Activated T-helper 2 cell treated with anti-CD3 and anti-CD28 coated beads, Interferon-gamma antibody, Interleukin-2, Interleukin-4, amounts not matched to agents 10 μg/mL and 5 μg/mL and 100 μg/mL, durations not matched to agents 14 hours and 24 hours and 36 hours (primary cell): ENCODE results near the gene DNAJA2. TPM values are rescaled to one million over a fixed set of nuclear protein-coding genes. Genes with fewer than 3 reads are reported as not detected.
"Not testable (repeated sequence)": the region's sequence is repeated elsewhere in the genome, so short reads cannot be mapped to it uniquely, and the experiment has no call there.

Source experiments
- DNase-seq: peaks from one replicate; pipeline ENCODE4 v3.0.0; 2021; ENCODE audit warnings: low spot score
- H3K27ac Mint-ChIP-seq: one replicate; pipeline ENCODE4 v1.8.0; 2021; ENCODE audit warnings: mixed read lengths
- H3K27me3 Mint-ChIP-seq: one replicate; pipeline ENCODE4 v1.8.0; 2021; ENCODE audit warnings: low read depth, mixed read lengths
- H3K36me3 Mint-ChIP-seq: one replicate; pipeline ENCODE4 v1.8.0; 2021; ENCODE audit warnings: low read depth, mixed read lengths
- H3K4me1 Mint-ChIP-seq: one replicate; pipeline ENCODE4 v1.8.0; 2021; ENCODE audit warnings: low read depth, mixed read lengths
- H3K4me3 Mint-ChIP-seq: one replicate; pipeline ENCODE4 v1.8.0; 2021; ENCODE audit warnings: low read depth, mild to moderate bottlenecking, moderate library complexity, mixed read lengths
- H3K9me3 Mint-ChIP-seq: one replicate; pipeline ENCODE4 v1.8.0; 2021; ENCODE audit warnings: mixed read lengths
- intact Hi-C: fragments of 100-400 bp; cut with micrococcal nuclease; formaldehyde crosslinking; loops from one replicate; pipeline ENCODE4 v1.15.1; 2023
- total RNA-seq: library from RNA; stranded (reverse); gene quantifications from 2 replicates; pipeline ENCODE4 v1.2.3, GENCODE V29; 2022

Gene DNAJA2
- total RNA-seq, 1 donor from 2014 or later: 74.4 TPM

DNA sequence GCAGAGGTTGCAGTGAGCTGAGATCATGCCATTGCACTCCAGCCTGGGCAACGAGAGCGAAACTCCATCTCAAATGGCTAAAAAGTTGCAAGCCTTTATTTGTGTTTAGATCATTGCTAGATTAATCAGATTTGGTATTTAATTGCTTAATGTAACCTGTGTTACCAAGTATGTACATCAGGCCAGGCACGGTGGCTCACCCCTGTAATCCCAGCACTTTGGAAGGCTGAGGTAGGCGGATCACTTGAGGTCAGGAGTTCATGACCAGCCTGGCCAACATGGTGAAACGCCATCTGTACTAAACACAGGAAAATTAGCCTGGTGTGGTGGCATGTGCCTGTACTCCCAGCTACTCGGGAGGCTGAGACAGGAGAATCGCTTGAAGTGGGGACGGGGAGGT is 28.8 kb downstream of the DNAJA2 start:
- not testable (repeated sequence) for DNase-seq, H3K27ac Mint-ChIP-seq, H3K27me3 Mint-ChIP-seq, H3K9me3 Mint-ChIP-seq, H3K4me3 Mint-ChIP-seq, H3K36me3 Mint-ChIP-seq
- intact Hi-C loops: loop anchor here (5.0 kb wide), 1 partner anchor 198 kb away; the partner anchor contains the start of gene NETO2
- peaks cover 14% of the 10 kb centered on the region for H3K4me1 Mint-ChIP-seq

DNA sequence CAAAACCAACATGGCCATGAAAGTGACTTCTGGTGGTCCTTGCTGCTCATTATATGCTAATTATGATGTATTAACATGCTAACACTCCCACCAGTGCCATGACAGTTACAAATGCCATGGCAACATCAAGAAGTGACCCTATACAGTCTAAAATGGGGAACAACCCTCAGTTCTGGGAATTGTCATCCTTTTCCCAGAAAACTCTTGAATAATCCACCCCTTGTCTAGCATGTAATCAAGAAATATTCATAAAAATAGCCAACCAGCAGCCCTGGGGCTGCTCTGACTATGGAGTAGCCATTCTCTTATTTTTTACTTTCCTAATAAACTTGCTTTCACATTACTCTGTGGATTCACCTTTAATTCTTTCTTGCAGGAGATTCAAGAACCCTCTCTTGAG is 35.9 kb downstream of the DNAJA2 start:
- Mint-ChIP-seq H3K9me3 (no peaks in the 10 kb centered on the region), H3K27me3 (no peaks in the 10 kb centered on the region), H3K4me1 (peaks cover 2% of the 10 kb centered on the region), H3K36me3 (no peaks in the 10 kb centered on the region), H3K4me3 (no peak overlapping the region), H3K27ac (no peak overlapping the region)
- DNase-seq: no peak
- intact Hi-C loops: no loop called here

DNA sequence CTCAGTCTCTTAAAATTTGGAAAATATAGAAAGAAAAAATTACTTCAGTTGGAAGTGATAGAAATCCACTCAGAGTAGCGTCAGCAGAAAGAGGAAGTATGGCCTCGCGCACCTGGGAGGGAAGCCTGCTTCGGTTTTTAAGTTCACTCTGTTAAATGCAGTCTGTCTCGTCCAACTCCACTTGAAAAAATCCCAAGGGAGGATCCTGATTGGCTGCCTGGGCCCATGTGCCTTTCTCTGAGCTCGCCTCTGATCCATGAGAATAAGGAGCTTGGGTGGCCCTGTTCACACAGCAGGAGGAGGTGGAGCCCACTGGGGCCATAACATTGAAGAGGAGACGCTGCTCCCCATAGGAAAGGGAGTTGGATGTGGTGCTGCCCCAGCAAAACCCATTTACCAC is 40.7 kb downstream of the DNAJA2 start:
- Mint-ChIP-seq H3K4me3 (no peak overlapping the region), H3K27ac (no peak overlapping the region), H3K27me3 (no peaks in the 10 kb centered on the region), H3K9me3 (no peaks in the 10 kb centered on the region), H3K4me1 (no peaks in the 10 kb centered on the region), H3K36me3 (peaks cover 4% of the 10 kb centered on the region)
- no peak for DNase-seq
- intact Hi-C loops: loop anchor here (5.0 kb wide), 1 partner anchor 261 kb away; no protein-coding TSS in a partner anchor

DNA sequence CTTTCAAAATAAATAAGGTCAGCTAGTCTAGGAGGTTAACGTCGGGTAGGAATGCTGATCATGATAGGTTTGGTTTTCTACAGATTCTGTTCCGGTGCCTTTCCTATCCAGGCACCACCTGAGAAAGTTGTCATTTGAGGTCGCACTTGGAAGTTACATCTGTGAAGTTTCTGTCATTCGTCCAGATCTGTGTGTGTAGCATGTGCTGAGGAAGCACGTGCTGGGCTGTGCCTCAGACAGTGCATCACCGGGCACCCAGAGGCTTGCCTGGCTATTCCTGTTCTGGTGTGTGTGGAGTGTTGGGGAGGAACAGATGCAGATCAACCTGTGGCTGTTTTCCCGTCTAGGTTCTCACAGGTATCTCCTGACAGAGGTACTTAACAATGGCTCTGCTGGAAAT is 42.6 kb downstream of the DNAJA2 start:
- no peaks in the 10 kb centered on the region for H3K27me3 Mint-ChIP-seq
- DNase-seq: no peak
- no peaks in the 10 kb centered on the region for H3K9me3 Mint-ChIP-seq
- no peak overlapping the region for H3K4me3 Mint-ChIP-seq
- peaks cover 10% of the 10 kb centered on the region for H3K36me3 Mint-ChIP-seq
- H3K27ac Mint-ChIP-seq: no peak overlapping the region
- no peaks in the 10 kb centered on the region for H3K4me1 Mint-ChIP-seq
- intact Hi-C loops: loop anchor here (5.0 kb wide), 1 partner anchor 259 kb away; no protein-coding TSS in a partner anchor

DNA sequence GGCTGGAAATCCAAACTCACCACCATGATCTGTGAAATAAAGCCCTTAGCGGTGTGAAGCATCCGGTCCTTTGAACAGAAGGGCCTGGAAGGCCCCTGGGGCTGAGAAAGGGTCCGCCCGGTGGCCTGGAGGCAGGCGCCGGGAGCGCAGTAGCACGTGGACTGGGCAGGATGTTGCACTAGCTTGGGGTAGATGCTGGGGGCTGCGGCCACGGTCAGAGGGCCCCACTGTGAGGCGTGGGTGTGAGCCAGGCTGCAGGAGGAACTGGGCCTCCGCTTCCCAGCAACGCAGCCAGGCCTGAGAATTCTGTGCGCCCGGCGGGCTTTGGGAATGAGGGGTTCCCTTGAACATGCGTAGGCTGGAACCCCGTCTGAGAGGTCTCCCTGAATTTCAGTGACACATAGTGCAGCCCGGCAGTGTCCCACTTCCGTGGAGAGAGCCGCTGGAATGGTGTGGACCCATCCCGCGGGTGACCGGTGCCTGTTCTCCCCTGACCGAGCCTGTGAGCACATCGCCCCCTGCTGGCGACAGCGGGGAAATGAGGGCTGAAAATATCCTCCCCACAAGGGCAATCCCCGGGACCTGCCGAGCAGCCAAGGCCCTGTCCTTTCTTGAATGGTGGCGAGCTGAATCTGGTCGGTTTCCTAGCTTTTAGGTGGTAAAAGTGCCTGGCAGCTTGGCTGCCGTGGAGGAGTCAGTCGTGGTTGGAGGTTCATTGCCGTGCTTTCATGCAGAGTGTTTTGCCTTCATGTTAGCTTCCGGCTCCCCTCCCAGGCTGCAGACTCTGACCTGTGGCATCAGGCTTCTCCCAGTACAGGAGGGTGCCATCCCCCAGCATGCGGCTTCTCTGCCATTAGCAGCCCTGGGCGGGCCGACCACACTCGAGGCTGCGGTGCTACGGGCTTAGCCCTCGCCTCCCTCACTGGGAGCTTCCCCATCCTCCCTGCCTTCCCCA is 43.8 kb downstream of the DNAJA2 start:
- Mint-ChIP-seq H3K9me3 (no peaks in the 10 kb centered on the region), H3K27ac (no peak overlapping the region), H3K27me3 (no peaks in the 10 kb centered on the region), H3K4me1 (no peaks in the 10 kb centered on the region), H3K36me3 (peaks cover 10% of the 10 kb centered on the region), H3K4me3 (no peak overlapping the region)
- DNase-seq: peak; percentile 46
- intact Hi-C loops: loop anchor here (2.0 to 5.0 kb wide), 2 partner anchors 75 to 257 kb away; no protein-coding TSS in a partner anchor

DNA sequence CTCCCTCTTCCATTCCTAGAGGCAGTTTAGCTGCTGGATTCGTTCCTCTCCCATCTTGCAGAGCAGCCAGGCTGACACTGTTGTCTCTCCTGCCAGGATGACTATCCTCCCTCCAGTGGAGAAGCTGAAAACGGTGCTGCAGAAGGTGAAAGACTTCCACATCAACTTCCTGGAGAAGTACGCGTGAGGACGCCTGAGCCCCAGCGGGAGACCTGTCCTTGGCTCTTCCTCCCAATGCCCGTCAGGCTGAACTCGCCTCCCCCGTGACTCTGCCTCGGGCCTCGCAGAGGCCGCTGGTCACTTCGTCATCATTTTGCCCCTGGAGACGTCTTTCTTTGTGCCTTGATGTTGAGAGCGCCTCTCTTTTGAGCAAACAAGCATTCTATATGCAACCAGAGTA is 44.7 kb downstream of the DNAJA2 start:
- peaks cover 10% of the 10 kb centered on the region for H3K36me3 Mint-ChIP-seq
- intact Hi-C loops: loop anchor here (2.0 kb wide), 1 partner anchor 74 kb away; no protein-coding TSS in a partner anchor
- no peaks in the 10 kb centered on the region for H3K27me3 Mint-ChIP-seq
- no peaks in the 10 kb centered on the region for H3K4me1 Mint-ChIP-seq
- H3K4me3 Mint-ChIP-seq: no peak overlapping the region
- no peak for DNase-seq
- H3K27ac Mint-ChIP-seq: no peak overlapping the region
- H3K9me3 Mint-ChIP-seq: no peaks in the 10 kb centered on the region

DNA sequence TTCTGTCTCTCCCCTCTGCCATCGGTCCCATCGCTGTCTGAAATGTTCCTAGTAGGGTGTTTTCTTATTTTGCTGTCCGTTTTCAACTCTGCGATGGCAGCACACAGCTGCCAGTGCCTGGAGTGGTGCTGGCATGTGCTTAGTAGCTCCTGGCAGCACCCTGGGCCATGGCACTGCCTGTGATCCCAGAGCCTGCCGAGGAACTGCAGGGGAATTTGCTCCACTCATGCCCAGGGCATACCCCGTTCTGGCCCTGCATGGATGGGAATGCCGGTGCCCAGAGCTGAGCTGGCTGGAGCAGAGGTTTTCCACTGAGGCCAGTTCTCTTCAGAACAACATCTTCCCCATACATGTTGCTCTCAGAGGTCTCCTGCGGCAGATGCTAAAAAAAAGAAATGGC is 46.2 kb downstream of the DNAJA2 start:
- intact Hi-C loops: no loop called here
- no peaks in the 10 kb centered on the region for H3K4me1 Mint-ChIP-seq
- H3K4me3 Mint-ChIP-seq: no peak overlapping the region
- no peaks in the 10 kb centered on the region for H3K9me3 Mint-ChIP-seq
- H3K27ac Mint-ChIP-seq: peak overlapping the region; percentile 26
- no peak for DNase-seq
- peaks cover 13% of the 10 kb centered on the region for H3K36me3 Mint-ChIP-seq
- no peaks in the 10 kb centered on the region for H3K27me3 Mint-ChIP-seq

DNA sequence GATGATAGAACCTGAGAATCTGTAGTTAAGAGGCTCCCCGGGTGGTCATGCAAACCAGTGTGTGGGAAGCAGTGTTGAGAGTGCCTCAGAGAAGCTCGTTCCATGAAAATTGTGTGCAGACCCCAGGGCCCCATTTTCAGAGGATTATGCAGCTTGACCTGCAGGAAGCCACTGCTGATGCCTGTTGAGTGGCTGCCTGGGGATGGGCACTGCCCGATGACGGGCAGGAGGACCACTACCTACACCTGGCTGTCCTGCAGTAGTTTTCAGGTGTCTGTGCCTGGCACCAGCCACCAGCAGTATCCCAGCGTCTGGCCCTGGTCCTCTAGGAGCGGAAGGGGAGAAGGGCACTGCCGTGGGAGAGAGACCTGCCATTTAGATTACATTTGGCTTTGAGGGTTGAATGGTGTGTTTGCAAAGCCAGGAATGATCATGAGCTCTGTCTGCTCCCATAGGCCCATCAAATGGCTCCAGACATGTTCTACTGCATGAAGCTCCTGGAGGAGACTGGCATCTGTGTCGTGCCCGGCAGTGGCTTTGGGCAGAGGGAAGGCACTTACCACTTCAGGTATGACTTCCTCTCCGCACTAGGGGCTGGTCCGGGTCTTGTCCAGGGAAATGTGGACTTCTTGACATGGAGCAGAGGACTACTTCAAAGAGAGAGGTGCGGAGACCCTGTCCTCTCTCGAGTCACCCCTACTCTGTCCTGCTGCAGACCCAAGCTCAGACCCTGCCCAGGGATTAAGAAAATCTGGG is 46.8 kb downstream of the DNAJA2 start:
- Mint-ChIP-seq H3K27me3 (no peaks in the 10 kb centered on the region), H3K27ac (no peak overlapping the region), H3K9me3 (no peaks in the 10 kb centered on the region), H3K4me3 (no peak overlapping the region), H3K4me1 (no peaks in the 10 kb centered on the region), H3K36me3 (peaks cover 13% of the 10 kb centered on the region)
- no peak for DNase-seq
- intact Hi-C loops: no loop called here

DNA sequence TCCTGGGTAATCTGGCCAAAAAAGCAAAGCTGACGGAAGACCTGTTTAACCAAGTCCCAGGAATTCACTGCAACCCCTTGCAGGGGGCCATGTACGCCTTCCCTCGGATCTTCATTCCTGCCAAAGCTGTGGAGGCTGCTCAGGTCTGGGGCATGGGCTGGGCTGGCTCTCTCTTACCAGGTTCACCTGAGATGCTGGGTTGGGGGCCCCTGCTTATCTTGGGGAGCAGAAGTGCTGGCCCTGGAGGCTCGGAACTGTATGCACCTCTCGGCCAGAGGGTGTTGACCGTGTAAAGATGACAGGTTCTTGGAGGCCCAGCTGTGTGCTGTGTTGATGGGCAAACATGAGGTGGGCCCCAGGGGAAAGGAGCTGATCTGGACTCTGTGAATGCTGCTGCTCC is 49.1 kb downstream of the DNAJA2 start:
- Mint-ChIP-seq H3K27ac (no peak overlapping the region), H3K4me1 (no peaks in the 10 kb centered on the region), H3K9me3 (no peaks in the 10 kb centered on the region), H3K4me3 (no peak overlapping the region), H3K36me3 (peaks cover 13% of the 10 kb centered on the region), H3K27me3 (no peaks in the 10 kb centered on the region)
- intact Hi-C loops: no loop called here
- no peak for DNase-seq

DNA sequence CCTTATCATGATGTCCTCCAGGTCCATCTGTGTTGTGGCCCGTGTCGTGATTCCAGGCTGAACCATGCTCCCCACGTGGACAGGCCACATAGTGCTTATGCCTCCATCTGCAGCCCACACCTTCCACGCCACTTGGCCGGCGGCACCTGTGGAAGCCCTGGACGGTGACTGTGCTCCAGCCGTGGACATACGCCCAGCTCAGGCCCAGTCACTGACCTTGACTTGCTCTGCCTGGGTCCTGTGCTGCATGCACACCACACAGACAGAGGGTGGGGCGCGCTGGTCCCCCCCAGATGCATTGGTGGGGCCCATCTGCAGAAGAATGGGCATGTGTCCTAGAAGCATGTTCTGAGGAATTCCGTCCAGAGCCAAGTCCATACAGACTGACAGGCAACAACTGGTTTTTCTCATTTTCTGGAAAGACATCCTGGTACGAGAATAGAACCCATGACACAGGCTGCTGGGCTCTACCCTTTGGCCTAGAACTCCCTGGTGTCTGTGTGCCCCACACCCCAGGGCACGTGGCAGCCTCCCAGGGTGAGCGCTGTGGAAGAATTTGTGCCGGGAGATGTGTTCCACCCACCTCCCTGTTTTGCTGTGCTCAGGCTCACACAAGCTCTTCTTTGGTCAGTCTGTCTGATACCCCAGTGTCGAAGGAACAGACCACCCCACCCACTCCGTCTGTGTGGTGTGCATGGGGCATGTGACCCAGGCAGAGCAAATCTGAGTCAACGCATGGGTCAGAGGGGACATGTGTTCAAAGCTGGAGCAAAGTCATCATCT is 49.8 kb downstream of the DNAJA2 start:
- Mint-ChIP-seq H3K9me3 (no peaks in the 10 kb centered on the region), H3K4me3 (no peak overlapping the region), H3K4me1 (no peaks in the 10 kb centered on the region), H3K27me3 (no peaks in the 10 kb centered on the region), H3K36me3 (peaks cover 8% of the 10 kb centered on the region), H3K27ac (no peak overlapping the region)
- no peak for DNase-seq
- intact Hi-C loops: no loop called here

DNA sequence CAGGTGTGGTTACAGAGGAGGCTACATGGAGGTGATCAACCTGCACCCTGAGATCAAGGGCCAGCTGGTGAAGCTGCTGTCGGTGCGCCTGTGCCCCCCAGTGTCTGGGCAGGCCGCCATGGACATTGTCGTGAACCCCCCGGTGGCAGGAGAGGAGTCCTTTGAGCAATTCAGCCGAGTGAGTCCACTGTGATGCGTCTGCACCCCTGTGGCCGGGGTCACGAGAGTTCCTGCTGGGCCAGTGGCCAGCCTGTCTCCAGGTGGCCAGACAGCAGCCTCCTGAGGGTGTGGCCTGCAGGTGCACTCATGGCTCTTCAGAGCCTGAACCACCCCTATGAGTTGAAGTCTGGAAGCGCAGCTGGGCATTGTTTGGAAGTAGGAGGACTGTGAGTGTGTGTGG is 51.2 kb downstream of the DNAJA2 start:
- H3K4me3 Mint-ChIP-seq: no peak overlapping the region
- intact Hi-C loops: no loop called here
- no peaks in the 10 kb centered on the region for H3K9me3 Mint-ChIP-seq
- H3K36me3 Mint-ChIP-seq: peaks cover 4% of the 10 kb centered on the region
- no peak for DNase-seq
- H3K27ac Mint-ChIP-seq: no peak overlapping the region
- no peaks in the 10 kb centered on the region for H3K27me3 Mint-ChIP-seq
- H3K4me1 Mint-ChIP-seq: no peaks in the 10 kb centered on the region

DNA sequence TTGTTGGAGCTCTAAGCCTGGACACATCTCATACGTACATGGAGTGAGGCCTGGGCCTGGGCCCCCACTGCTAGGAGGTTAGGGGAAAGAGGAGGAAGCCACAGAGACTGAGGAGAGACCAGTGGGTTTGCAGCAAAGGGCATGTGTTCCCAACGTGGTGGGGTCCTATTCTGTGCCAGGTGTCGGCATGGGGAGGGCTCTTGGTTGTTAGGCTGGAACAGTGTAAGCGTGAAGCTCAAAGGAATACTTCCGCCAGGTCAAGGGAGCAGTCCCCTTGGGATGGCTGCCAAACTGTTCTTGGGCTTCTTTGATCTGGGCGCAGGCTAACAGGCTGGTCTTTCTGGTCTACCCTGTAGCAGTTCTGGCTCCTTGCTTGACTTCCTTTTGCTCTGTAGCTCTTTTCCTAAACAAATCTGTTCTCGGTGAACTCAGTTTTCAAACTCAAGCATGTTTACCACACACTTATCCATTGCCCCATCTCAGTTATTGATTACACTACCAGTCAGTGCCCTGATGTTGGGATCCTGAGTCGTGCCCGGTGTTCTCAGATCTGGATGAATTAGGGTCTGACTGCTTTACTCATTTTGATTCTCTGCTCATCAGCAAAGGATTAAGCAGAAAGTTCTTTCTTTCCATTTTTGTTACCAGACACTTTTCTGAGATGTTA is 52.9 kb downstream of the DNAJA2 start:
- Mint-ChIP-seq H3K4me3 (no peak overlapping the region), H3K27ac (no peak overlapping the region), H3K36me3 (peaks cover 6% of the 10 kb centered on the region), H3K27me3 (no peaks in the 10 kb centered on the region), H3K9me3 (no peaks in the 10 kb centered on the region), H3K4me1 (no peaks in the 10 kb centered on the region)
- no peak for DNase-seq
- intact Hi-C loops: no loop called here
